Measurements from ENCODE around the gene CTXN1. TPM values are rescaled to one million over a fixed set of nuclear protein-coding genes. Genes with fewer than 3 reads are reported as not detected.
A peak's percentile ranks its signal among the peaks of the same experiment; 100 is the strongest.
"Not testable (repeated sequence)": the region's sequence is repeated elsewhere in the genome, so short reads cannot be mapped to it uniquely, and the experiment has no call there.

The CTXN1 gene
- total RNA-seq, 1 donor from 2014 or later: 2.2 TPM

DNA sequence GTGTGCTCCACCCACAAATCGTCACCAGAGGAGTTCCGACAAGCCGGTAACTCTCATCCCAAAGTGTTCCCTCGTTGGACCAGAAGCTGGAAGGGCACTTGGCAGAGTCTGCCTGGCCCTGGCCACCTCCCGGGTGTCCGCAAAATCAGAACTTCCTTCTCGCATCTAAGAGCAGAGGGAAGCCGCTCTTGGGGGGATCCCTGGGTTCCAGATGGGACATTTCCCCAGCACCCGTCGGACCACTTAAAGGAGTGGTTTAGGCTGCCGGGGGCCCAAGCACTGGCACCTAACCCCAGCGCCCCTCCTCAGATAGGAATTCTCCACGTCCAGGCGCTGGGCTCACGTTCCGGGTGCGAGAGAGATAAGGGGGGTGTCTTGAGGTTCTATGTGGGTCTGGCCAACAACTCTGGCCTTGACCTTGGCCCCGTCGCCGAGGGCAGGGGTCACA lies 23.1 kb downstream of the CTXN1 start:
- peak; percentile 51 for DNase-seq (ENCODE audit: low spot score)

DNA sequence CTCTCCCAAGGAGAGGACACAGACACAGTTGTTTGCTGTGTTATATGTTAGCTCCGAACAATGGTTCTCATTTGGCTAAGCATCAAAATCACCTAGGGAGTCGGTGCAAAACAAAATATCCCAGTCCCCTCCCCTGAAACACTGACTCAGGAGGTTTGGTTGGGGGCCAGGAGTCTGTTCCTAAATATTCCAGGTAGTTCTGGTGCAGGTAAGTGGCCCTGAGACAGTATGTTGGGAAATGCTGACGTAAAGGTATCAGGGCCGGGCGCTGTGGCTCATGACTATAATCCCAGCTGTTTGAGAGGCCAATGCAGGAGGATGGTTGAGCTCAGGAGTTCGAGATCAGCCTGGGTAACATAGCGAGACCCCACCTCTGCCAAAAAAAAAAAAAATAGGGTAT lies 24.6 kb downstream of the CTXN1 start:
- no peak for DNase-seq (ENCODE audit: low spot score)

DNA sequence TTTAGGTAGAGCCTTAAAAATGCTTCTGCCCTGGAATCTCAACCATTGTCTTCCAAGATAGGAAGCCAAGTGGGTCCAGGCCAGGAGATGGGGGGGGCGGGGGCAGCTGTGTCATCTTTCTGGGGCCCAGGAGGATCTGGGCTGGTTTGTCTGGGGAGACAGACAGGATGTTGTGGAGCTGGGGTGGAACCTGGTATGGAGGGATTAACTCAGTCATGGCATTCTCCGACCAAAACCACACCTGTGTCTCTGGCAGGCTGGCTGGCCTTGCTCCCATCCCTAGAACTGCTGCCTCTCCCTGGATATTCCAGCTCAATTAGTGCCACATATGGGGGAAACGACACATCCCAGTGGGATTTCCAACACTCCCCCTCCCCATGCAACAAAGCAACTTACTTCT lies 25.0 kb downstream of the CTXN1 start:
- DNase-seq (ENCODE audit: low spot score): no peak

DNA sequence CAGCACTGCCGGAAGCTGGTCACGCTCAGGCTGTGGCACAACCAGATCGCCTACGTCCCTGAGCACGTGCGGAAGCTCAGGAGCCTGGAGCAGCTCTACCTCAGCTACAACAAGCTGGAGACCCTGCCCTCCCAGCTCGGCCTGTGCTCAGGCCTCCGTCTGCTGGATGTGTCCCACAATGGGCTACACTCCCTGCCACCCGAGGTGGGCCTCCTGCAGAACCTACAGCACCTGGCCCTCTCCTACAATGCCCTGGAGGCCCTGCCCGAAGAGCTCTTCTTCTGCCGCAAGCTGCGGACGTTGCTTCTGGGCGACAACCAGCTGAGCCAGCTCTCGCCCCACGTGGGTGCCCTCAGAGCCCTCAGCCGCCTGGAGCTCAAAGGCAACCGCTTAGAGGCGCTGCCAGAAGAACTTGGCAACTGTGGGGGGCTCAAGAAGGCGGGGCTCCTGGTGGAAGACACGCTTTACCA lies 25.5 kb downstream of the CTXN1 start:
- no peak for DNase-seq (ENCODE audit: low spot score)

DNA sequence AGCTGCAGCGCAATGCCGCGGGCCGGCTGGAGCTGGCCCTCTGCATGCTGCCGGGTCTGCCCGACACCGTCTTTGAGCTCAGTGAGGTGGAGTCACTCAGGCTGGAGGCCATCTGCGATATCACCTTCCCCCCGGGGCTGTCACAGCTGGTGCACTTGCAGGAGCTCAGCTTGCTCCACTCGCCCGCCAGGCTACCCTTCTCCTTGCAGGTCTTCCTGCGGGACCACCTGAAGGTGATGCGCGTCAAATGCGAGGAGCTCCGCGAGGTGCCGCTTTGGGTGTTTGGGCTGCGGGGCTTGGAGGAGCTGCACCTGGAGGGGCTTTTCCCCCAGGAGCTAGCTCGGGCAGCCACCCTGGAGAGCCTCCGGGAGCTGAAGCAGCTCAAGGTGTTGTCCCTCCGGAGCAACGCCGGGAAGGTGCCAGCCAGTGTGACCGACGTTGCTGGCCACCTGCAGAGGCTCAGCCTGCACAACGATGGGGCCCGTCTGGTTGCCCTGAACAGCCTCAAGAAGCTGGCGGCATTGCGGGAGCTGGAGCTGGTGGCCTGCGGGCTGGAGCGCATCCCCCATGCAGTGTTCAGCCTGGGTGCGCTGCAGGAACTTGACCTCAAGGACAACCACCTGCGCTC lies 26.1 kb downstream of the CTXN1 start:
- DNase-seq (ENCODE audit: low spot score): no peak

DNA sequence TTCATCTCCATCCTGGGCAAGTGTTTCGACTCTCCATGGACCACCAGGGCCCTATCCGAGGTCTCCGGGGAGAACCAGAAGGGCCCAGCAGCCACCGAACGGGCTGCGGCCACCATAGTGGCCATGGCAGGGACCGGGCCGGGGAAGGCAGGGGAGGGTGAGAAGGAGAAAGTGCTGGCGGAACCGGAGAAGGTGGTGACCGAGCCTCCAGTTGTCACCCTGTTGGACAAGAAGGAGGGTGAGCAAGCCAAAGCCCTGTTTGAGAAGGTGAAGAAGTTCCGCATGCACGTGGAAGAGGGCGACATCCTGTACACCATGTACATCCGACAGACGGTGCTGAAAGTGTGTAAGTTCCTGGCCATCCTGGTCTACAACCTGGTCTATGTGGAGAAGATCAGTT lies 27.0 kb downstream of the CTXN1 start:
- DNase-seq (ENCODE audit: low spot score): no peak

DNA sequence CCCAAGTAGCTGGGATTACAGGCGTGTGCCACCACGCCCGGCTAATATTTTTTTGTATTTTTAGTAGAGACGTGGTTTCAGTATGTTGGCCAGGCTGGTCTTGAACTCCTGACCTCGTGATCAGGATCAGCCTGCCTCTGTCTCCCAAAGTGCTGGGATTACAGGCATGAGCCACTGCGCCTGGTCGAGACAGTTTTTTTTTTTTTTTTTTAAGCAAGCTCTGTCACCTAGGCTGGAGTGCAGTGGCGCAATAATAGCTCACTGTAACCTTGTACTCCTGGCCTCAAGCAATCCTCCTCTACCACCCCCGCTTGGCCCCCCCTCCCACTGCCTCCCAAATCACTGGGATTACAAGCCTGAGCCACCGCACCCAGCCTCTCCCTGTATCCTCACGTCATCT lies 28.6 kb downstream of the CTXN1 start:
- no peak for DNase-seq (ENCODE audit: low spot score)

DNA sequence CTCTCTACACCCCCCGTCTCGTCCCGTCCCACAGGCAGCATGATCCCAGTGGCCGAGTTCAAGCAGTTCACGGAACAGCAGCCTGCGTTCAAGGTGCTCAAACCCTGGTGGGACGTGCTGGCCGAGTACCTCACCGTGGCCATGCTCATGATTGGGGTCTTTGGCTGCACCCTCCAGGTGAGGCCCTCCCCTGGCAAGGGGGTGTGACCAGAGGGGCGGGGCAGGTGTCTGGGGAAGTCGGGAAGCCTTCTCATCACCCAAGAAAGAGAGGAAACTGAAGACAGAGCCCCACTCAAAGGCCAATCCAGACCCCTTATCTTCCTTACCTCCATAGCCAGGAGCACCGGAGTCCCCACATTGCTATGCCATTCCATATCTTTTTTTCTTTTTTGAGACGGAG lies 30.4 kb downstream of the CTXN1 start:
- DNase-seq (ENCODE audit: low spot score): no peak

DNA sequence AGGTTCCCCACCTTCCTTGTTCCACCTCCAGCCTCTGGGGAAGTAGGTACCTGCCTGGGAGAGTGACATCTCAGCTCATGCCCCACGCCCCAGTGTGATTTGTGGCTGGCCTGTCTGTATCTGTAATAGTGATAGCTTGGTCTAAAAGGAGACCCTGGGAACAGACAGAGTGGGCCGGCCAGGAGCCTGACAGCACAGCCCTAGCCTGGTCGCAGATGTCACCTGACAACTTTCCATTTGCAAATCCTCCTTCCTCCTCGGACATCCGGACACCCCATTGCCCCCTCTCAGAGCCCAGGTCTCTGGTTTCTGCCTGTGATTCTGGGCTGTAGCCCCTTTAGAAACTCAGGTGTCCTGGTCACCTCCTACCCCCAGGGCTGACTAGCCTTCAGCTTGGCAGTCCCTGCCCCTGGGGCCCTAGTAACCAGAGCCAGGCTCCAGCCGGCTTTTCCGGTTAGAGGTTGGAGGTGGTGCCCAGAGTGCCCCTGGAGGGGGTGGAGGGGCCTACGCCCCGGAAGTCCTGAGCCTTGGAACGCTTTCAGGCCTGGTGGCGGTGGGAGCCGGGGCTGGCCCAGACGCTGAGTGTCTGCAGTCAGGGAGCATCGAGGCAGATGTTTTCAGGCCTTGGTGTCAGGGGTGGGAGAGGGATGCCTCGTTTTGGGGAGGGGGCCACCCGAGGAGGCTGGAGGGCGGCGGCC lies 31.2 kb downstream of the CTXN1 start:
- DNase-seq (ENCODE audit: low spot score): peak; percentile 78

DNA sequence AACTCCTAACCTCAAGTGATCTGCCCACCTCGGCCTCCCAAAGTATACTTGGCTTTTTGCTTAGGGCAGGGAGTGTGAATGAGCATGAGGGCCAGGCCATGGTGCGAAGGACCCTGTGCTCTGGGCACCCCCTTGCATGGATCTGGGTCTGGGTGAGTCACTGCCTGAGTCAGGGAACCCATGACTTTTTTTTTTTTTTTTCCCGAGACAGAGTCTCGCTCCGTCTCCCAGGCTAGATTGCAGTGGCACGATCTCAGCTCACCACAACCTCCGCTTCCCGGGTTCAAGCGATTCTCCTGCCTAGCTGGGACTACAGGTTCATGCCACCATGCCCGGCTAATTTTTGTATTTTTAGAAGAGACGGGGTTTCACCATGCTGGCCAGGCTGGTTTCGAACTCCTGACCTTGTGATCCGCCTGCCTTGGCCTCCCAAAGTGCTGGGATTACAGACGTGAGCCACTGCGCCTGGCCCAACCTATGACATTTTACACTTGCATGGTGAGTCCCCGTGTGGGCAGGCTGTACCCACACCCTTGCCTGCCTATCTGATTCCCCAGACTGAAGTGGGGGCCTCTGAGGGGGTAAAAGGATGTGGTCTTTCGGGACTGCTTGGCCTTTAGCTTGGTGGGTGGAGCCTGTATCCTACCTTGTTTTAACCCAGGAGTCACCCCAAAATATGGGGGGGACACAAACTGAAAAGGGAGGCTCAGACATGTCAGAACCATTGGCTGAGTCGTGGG lies 32.4 kb downstream of the CTXN1 start:
- DNase-seq (ENCODE audit: low spot score): not testable (repeated sequence)

DNA sequence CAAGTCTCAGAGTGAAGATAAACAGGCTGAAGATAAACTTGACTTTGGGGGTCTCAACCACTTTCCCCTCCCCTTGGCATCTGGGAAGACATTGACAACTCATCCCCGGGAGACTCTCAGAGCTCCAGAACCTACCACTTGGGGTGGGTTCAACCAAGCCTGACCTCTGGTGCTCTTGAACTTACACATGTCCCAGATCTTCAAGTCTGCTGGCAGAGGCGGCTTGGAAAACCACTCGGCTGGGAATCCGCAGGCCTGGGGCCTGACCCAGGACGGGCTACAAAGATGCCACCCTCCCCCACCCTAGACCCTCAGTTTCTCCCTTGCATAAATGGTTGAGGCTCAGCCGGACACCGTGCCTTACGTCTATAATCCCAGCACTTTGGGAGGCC lies 37.1 kb downstream of the CTXN1 start:
- DNase-seq (ENCODE audit: low spot score): no peak

DNA sequence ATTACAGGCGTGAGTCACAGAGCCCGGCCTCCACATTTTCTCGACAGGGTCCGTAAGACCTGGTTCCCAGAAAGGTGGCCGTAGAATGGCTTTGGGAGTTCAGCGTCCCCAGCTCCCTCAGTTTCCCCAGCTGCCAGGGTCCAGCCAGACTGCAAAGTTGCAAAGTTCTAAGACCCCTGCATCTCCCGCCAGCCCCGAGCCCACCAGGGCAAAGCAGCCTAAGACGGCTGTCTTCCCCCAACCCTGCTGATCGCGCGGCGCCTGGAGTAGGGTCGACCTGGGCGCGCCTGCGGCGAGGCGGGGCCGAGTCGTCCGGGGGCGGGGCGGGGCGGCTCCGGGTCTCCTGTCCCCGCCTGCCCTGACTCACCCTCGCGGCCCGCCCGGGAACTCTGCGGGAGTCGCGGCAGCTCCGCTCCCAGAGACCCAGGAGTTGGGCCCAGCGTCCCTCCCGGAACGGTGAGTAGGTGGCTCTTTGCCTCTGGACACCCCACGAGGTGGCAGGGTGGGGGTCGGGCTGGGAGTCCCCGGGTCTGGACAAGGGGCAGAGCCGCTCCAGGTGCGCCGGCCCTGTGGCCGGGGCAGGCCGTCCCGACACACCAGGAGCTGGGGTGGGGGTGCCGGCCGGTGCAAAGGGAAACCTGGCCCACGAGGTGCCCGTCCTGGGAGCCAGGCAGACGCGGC lies 37.6 kb downstream of the CTXN1 start, which contains the start of gene LRRC8E:
LRRC8E (plus strand) TSS at position 366 of the 681 bp plus-strand sequence. CDS start 7,094 bp downstream, outside the sequence.
- no peak for DNase-seq (ENCODE audit: low spot score)

DNA sequence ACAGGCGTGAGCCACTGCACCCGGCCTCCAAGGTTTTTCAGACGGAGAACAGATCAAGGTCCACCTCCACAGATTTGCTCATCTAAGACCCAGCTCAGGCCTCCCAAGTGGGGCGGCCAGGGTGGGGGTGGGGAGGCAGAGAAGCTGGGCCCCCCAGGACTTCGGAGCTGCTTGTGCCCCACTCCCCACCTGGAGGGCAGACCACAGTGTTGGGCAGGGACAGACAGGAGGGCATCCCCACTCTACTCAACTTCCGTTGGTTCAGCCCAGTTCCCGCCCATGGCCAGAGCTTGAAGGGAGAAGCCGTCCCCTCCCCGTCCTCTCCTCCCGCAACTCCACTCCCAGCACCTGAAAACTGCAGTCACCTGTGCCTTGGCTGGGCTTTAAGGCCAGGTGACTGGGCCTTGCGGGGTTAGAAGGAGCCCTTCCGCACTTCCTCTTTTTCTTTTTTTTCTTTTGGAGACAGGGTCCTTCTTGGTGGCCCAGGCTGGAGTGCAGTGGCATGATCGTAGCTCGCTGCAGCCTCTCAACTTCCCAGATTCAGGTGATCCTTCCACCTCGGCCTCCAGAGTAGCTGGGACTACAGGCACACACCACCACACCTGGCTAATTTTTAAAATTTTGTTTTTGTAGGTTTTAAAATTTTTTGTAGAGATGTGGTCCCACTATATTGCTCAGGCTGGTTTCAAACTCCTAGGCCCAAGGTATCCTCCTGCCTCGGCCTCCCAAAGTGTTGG lies 38.4 kb downstream of the CTXN1 start:
- DNase-seq (ENCODE audit: low spot score): no peak

DNA sequence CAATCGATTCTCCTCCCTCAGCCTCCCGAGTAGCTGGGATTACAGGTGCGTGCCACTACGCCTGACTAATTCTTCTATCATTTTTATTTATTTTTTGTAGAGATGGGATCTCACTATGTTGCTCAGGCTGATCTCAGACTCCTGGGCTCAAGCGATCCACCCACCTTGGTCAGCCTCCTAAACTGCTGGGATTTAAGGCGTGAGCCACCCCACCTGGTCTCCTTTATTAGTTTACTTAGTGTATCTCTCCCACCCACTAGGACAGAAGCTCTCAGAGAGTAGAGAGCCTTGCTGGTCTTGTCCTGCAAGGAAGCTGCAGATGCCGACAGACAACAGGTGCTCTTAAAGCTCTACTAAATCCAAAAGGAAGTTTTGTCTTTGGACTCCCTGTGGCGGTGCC lies 40.1 kb downstream of the CTXN1 start:
- DNase-seq (ENCODE audit: low spot score): no peak

DNA sequence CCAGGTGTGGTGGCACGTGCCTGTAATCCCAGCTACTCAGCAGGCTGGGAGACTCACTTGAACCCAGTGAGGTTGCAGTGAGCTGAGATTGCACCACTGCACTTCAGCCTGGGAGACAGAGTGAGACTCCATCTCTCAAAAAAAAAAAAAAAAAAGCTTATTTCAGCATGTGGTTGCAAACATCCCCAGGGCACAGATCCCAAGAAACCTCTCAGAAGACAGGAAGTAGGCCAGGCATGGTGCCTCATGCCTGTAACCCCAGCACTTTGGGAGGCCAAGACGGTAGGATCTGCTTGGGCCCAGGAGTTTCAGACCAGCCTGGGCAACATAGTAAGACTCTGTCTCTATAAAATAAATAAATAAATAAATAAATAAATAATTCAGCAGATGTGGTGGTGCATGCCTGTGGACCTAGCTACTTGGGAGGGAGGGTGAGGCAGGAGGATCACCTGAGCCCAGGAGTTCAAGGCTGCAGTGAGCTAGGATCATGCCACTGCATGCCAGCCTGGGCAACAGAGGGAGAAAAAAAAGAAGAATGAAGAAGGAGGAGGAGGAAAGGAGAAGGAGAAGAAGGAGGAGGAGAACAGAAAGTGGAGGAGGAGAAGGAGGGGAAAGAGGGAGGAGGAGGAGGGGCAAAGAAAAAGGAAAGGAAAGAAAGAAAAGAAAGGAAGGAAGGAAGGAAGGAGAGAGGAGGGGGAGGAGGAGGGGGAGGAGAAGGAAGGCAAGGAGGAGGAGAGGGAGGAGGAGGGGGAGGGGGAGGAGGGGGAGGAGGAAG lies 42.0 kb downstream of the CTXN1 start:
- DNase-seq (ENCODE audit: low spot score): no peak

DNA sequence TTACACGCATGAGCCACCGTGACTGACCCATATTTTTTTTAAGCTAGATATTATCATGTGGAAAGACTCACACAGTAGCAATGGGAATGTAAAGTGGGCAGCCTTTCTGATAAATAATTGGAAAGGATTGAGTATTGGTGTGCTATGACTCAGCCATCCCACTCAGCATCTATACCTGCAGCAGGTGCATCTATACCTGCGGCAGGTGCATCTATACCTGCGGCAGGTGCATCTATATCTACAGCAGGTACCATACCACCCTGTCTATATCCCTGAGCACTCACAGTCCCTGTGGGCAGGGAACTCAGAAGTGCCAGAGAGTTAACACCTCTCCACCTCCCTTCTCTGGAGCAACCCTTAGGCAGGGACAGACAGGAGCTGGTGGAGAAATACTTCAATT lies 42.8 kb downstream of the CTXN1 start:
- no peak for DNase-seq (ENCODE audit: low spot score)

DNA sequence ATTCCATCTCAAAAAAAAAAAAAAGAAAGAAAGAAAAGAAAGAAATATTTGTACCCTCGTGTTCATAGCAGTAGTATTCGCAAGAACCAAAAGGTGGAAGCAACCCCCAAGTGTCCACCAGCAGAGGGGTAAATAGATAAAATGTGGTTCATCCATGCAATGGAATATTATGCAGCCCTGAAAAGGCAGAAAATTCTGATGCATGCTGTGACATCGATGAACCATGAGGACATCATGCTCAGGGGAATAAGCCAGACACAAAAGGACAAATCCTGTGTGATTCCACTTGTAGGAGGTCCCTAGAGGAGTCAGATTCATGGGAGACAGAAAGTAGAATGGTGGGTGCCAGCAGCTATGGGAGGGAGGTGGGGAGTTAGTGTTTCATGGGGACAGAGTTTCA lies 44.0 kb downstream of the CTXN1 start:
- no peak for DNase-seq (ENCODE audit: low spot score)

DNA sequence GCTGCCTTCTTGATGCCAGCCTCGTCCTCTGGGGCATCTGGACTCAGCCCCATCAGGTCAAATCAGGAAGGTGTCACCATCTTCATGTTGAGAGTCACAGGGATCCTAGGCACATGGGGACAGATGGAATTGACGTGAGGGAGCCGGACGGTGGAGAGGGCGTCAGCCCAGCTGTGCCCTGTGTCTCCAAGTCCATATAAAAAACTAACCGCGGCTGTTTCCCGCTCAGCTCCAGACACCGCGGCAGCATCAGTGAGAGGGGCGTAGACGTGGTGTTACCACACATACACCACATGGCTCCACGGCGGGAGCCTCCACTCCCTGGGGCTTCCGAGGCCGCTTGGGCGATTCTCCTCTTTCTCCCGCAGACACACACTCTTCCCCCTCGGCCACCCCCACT lies 46.1 kb downstream of the CTXN1 start:
- DNase-seq (ENCODE audit: low spot score): no peak

DNA sequence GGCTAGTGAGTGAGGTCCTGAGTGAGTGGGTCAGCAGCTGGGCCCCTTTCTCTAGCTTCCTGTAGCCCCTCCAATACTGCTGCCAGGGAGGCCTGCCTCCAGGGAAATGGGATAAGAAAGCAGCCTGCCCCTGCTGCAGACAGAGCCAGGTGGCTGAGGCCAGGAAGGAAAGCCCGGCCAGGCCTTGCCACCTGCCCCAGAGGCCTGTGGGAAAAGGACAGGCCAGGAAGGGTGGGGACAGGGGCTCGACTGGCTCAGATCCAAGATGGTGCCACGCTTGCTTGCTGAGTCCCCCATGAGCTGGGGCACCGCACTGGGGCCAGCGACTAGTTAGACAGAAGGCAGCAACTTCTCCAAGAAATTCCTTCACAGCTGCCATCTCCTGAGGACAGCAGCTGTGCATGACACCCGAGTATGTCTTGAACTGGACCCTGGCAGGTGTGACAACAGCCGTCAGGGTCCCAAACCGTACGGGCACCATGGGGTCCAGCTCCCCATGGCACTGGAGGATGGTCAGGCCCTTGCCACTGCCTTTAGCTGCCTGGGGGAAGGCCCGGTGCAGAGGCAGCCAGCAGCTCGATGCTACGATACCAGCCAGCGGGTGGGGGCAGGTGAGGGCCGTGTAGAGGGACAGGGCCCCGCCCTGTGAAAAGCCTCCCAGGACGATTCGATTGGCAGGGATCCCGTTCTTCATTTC lies 46.7 kb downstream of the CTXN1 start:
- no peak for DNase-seq (ENCODE audit: low spot score)

DNA sequence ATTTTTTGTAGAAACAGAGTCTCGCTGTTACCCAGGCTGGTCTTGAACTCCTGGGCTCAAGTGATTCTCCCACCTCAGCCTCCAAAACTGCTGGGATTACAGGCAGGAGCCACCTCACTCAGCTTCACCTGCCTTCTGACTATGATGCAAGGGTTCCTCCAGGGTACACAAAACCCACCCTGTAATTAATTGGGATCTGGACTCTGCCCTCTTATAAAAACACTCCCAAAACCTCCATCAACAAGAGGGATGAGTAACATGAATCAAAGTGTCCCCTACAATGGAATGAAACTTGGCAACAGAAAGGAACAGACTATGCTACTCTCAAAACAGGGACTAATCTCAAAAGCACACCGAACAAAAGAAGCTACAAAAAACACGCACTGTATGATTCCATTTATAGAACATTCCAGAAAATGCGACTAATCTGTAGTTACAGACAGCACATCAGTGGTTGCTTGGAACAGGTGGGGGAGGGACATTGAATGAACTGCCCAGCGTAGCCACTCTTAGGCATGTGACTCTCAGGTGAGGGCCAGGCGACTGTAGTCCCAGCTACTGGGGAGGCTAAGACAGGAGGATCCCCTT lies 48.6 kb downstream of the CTXN1 start:
- no peak for DNase-seq (ENCODE audit: low spot score)

Data from ureter (tissue), 1 donor.